PC-3 (cell line): Measurements from ENCODE around the gene WNT3. TPM values are rescaled to one million over a fixed set of nuclear protein-coding genes. Genes with fewer than 3 reads are reported as not detected.

Source experiments
- ATAC-seq: fragments of 200-7000 bp; cut with Tn5 transposase; 2 replicates; pipeline ENCODE4 v1.9.1; 2020; ENCODE audit warnings: mild to moderate bottlenecking, moderate library complexity
- BruUV-seq: library from RNA; stranded (reverse); fragments of 400-500 nt; replicated peaks from 2 replicates; lab custom pipeline; 2021; lab: Mats Ljungman, UMichigan
- CTCF ChIA-PET: fragments of 300-600 bp; sonication (Branson Sonifier 250); formaldehyde crosslinking; loops from one replicate; lab custom pipeline; 2022; ENCODE audit warnings: antibody characterized with exemption; lab: Charles Lee
- POLR2A ChIA-PET: fragments of 300-600 bp; sonication (Branson Sonifier 250); formaldehyde crosslinking; loops from one replicate; lab custom pipeline; 2022; ENCODE audit warnings: antibody characterized with exemption; ENCODE audit not compliant: unreplicated experiment; lab: Charles Lee
- DNase-seq: peaks from one replicate; pipeline ENCODE4 v3.0.0-alpha.2; 2015
- H2AFZ ChIP-seq: fragments of 300-600 bp; sonication (generic); 2 replicates; pipeline ENCODE4 v1.6.0; 2016; ENCODE audit warnings: antibody characterized with exemption, low read length
- H3F3A ChIP-seq: fragments of 300-600 bp; sonication (generic); one replicate; pipeline ENCODE4 v1.6.0; 2017; ENCODE audit warnings: antibody characterized with exemption, low read length, control low read depth, mild to moderate bottlenecking; ENCODE audit not compliant: unreplicated experiment
- H3K27ac ChIP-seq: fragments of 300-600 bp; sonication (generic); 2 replicates; pipeline ENCODE4 v1.5.1; 2016; ENCODE audit warnings: mild to moderate bottlenecking, low read length
- H3K27me3 ChIP-seq: fragments of 300-600 bp; sonication (generic); 2 replicates; pipeline ENCODE4 v1.6.1; 2016; ENCODE audit warnings: low read length, mixed read lengths
- H3K36me3 ChIP-seq: fragments of 300-600 bp; sonication (generic); 2 replicates; pipeline ENCODE4 v1.6.1; 2016; ENCODE audit warnings: low read depth, mixed run types, low read length, mixed read lengths
- H3K4me1 ChIP-seq: fragments of 300-600 bp; sonication (generic); 2 replicates; pipeline ENCODE4 v1.5.1; 2016; ENCODE audit warnings: low read length; ENCODE audit not compliant: insufficient read depth
- H3K4me2 ChIP-seq: fragments of 300-600 bp; sonication (generic); 2 replicates; pipeline ENCODE4 v1.6.0; 2016; ENCODE audit warnings: low read length
- H3K4me3 ChIP-seq: fragments of 300-600 bp; sonication (generic); 2 replicates; pipeline ENCODE4 v1.5.1; 2016; ENCODE audit warnings: mild to moderate bottlenecking, low read length, mixed read lengths
- H3K79me2 ChIP-seq: fragments of 300-600 bp; sonication (generic); 2 replicates; pipeline ENCODE4 v1.6.1; 2017; ENCODE audit warnings: low read length, mixed read lengths
- H3K9ac ChIP-seq: fragments of 300-600 bp; sonication (generic); 2 replicates; pipeline ENCODE4 v1.6.0; 2016; ENCODE audit warnings: mild to moderate bottlenecking, low read length
- H3K9me2 ChIP-seq: fragments of 300-600 bp; sonication (generic); replicated peaks from 2 replicates; pipeline ENCODE4 v1.6.1; 2016; ENCODE audit warnings: mixed run types, low read length, mixed read lengths
- H3K9me3 ChIP-seq: fragments of 300-600 bp; sonication (generic); 2 replicates; pipeline ENCODE4 v1.6.1; 2016; ENCODE audit warnings: low read length, mixed read lengths
- H4K20me1 ChIP-seq: fragments of 300-600 bp; sonication (generic); 2 replicates; pipeline ENCODE4 v1.6.1; 2016; ENCODE audit warnings: low read length, mixed read lengths
- EZH2 ChIP-seq: fragments of 300-600 bp; sonication (generic); IDR thresholded peaks from one replicate; pipeline ENCODE4 v1.6.1; 2017; ENCODE audit warnings: antibody characterized with exemption, mild to moderate bottlenecking, low read length; ENCODE audit not compliant: unreplicated experiment
- EZH2phosphoT487 ChIP-seq: fragments of 300-600 bp; sonication (generic); IDR thresholded peaks from 2 replicates; pipeline ENCODE4 v1.6.1; 2018; ENCODE audit warnings: mild to moderate bottlenecking, antibody characterized with exemption, low read length, borderline replicate concordance
- intact Hi-C: fragments of 100-400 bp; cut with micrococcal nuclease; formaldehyde crosslinking; loops from 2 replicates; pipeline ENCODE4 v1.9.0; 2023
- total RNA-seq: library from RNA; depleted of rRNA; stranded (reverse); fragments of >200 nt; gene quantifications from 2 replicates; pipeline ENCODE4 v1.2.3, GENCODE V29; 2014
- TF ChIP-seq, protein P1 (sequence below): fragments of 300-600 bp; sonication (generic); conservative IDR thresholded peaks from 2 replicates; pipeline ENCODE4 v1.5.1; 2017; ENCODE audit warnings: antibody characterized with exemption, low read depth, mild to moderate bottlenecking, low read length

The WNT3 gene
- total RNA-seq, 1 experiment from 2014 or later = 4.9 TPM

DNA sequence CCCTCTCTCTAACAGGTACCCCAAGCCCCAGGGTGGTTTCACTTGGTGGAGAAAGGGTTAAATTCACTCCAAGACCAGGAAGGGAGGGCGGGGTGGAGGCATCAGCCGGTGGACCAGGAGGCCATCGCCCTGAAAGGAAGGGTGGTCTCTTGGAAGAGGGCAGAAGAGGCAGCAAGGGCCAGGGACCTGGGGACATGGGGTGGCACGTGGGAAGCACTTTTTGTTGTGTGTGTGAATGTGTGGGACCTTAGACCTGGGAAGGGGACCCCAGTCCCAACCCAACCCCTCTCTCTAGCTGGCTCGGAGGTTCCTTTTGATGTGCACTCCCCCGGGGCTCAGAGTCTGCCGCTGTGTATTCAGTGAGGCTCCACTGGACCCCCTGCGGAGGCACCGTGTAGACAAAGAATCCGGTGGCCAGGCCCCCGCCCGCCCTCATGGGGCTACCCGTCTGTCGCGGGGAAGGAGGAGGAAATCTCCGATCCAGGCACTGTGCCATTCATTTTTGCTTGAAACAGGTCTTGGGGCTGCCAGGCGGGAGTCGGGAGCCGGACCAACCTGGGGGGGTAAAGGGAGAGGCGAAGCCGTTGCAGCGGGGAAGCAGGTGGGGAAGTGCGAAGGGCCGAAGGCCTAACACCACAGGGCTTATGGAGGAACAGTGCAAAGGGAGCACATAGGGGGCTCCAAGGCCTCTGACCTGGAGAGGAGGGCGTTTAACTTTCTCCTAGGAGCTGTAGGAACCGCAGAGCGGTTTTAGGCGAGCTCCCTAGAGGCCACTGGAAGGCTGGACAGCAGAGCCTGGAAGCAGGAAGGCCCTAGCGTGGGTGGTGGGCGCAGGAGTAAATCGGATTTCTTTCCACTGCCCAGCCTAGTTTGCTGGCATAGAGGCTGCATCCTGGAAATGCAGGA lies 3.2 kb upstream of the WNT3 start:
- H3K9ac ChIP-seq = no peak overlapping the region
- H4K20me1 ChIP-seq = no peaks in the 10 kb centered on the region
- H3K4me2 ChIP-seq = no peak overlapping the region
- intact Hi-C loops = no loop called here
- H3K4me1 ChIP-seq = no peaks in the 10 kb centered on the region
- no peak overlapping the region for H3K27ac ChIP-seq
- TF ChIP-seq, protein P1, sequence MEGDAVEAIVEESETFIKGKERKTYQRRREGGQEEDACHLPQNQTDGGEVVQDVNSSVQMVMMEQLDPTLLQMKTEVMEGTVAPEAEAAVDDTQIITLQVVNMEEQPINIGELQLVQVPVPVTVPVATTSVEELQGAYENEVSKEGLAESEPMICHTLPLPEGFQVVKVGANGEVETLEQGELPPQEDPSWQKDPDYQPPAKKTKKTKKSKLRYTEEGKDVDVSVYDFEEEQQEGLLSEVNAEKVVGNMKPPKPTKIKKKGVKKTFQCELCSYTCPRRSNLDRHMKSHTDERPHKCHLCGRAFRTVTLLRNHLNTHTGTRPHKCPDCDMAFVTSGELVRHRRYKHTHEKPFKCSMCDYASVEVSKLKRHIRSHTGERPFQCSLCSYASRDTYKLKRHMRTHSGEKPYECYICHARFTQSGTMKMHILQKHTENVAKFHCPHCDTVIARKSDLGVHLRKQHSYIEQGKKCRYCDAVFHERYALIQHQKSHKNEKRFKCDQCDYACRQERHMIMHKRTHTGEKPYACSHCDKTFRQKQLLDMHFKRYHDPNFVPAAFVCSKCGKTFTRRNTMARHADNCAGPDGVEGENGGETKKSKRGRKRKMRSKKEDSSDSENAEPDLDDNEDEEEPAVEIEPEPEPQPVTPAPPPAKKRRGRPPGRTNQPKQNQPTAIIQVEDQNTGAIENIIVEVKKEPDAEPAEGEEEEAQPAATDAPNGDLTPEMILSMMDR = no peak
- TF ChIP-seq EZH2phosphoT487 (no peak), EZH2 (no peak)
- no TSS peak for BruUV-seq
- H3K27me3 ChIP-seq = 0 out of 2 replicates have a peak, but pooled peaks cover 10% of the 10 kb centered on the region
- H3K79me2 ChIP-seq = no peaks in the 10 kb centered on the region
- H3K9me3 ChIP-seq = no peaks in the 10 kb centered on the region
- ChIA-PET POLR2A (no interaction called here), CTCF (no interaction called here)
- H2AFZ ChIP-seq = no peak overlapping the region
- no peaks in the 10 kb centered on the region for H3K36me3 ChIP-seq
- H3F3A ChIP-seq = no peaks in the 10 kb centered on the region
- H3K9me2 ChIP-seq = no peaks in the 10 kb centered on the region
- no peak overlapping the region for H3K4me3 ChIP-seq
- DNase-seq (no peak), ATAC-seq (no peak)

DNA sequence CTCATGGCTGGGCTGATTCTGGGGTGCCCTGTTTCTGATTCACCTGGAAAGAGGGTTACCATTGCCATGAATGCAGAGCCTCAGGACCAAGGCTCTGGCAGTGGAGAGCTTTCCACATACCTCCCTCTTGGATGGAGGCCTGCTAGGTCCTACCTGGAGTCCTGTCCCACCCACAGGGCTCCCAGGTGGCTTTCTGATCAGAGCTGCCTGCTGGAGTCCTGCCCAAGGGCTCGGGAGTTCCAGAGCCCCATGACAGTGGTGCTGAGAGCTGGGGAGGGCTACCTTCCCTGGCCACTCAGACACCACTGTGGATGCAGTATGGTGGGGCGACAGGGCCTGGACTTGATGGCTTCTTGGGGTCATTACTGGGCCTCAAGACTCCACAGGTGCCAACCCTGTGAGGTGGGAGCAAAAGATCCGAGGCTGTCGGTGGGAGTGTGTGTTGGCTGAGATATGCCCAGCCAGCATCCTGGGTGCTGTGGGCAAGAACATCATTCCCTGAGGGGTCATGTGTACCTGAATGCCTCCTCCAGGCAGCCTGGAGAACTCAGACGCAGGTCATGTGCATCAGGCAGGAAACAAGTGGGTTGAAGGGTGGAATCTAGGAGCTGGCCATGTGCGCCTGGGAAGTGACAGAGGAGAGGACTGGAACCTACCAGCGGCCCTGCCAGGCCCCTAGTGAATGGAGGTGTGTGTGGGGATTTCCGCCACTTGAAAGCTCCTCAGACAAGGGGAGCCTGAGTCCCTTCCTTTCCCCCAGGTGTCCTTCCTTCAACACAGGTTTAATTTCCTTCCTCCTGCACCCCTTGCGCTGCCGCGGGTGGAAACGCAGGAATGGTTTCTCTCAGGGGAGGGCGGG lies 2.3 kb upstream of the WNT3 start:
- Histone ChIP-seq H3K9me2 (no peaks in the 10 kb centered on the region), H2AFZ (no peak overlapping the region), H3K4me2 (no peak overlapping the region), H3K27me3 (0 out of 2 replicates have a peak, but pooled peaks cover 10% of the 10 kb centered on the region), H3K79me2 (no peaks in the 10 kb centered on the region), H3K9ac (no peak overlapping the region), H3K4me1 (no peaks in the 10 kb centered on the region), H4K20me1 (no peaks in the 10 kb centered on the region), H3K27ac (no peak overlapping the region), H3F3A (no peaks in the 10 kb centered on the region), H3K4me3 (no peak overlapping the region), H3K9me3 (no peaks in the 10 kb centered on the region), H3K36me3 (no peaks in the 10 kb centered on the region)
- CTCF ChIA-PET = no interaction called here
- no TSS peak for BruUV-seq
- POLR2A ChIA-PET = no interaction called here
- no peak for ATAC-seq
- TF ChIP-seq EZH2phosphoT487 = no peak
- TF ChIP-seq, protein P1 = no peak
- no peak for TF ChIP-seq EZH2
- intact Hi-C loops = no loop called here
- no peak for DNase-seq
